Pancreas (tissue), 10 donors: ENCODE data around the gene TSHZ2. TPM values are rescaled to one million over a fixed set of nuclear protein-coding genes. Genes with fewer than 3 reads are reported as not detected.
A peak's percentile ranks its signal among the peaks of the same experiment; 100 is the strongest.

Source experiments
- ATAC-seq, 4 donors: fragments of 200-7000 bp; cut with Tn5 transposase; one replicate each; pipeline versions ENCODE4 v1.8.0 to v1.9.1; 2020; ENCODE audit warnings: mild to moderate bottlenecking in 4 of 4, moderate library complexity in 4 of 4
- DNase-seq, 6 donors: peaks; one replicate each; pipeline ENCODE4 v3.0.0-alpha.2; 2020
- FAIRE-seq: peaks from 2 replicates; lab custom pipeline; 2012; peaks lifted over from hg19 to GRCh38; lab: Jason Lieb, UNC
- H3K27ac ChIP-seq, 4 donors: fragments of 200-600 bp; sonication (generic); 1 replicate in 3 of 4; 2 replicates in 1 of 4; pipeline versions ENCODE4 v1.5.0 to v1.8.0; 2020
- H3K27me3 ChIP-seq, 4 donors: fragments of 200-600 bp; one replicate each; pipeline ENCODE4 v1.8.0; 2021
- H3K36me3 ChIP-seq, 3 donors: fragments of 200-600 bp; sonication (generic) in 1 of 3; one replicate each; pipeline versions ENCODE4 v1.5.0 to v1.8.0; 2020 to 2021
- H3K4me1 ChIP-seq, 3 donors: fragments of 200-600 bp; one replicate each; pipeline ENCODE4 v1.8.0; 2021
- H3K4me3 ChIP-seq, 4 donors: fragments of 200-600 bp; sonication (generic) in 2 of 4; one replicate each; pipeline versions ENCODE4 v1.5.0 to v1.8.0; 2020 to 2021
- H3K9me3 ChIP-seq, 4 donors: fragments of 200-600 bp; one replicate each; pipeline ENCODE4 v1.8.0; 2021
- CTCF ChIP-seq, 4 donors: fragments of 200-600 bp; sonication (generic) in 3 of 4; IDR thresholded peaks; one replicate each; pipeline versions ENCODE4 v1.5.0 to v1.8.0; 2021; ENCODE audit warnings: antibody characterized with exemption in 4 of 4
- WGBS, 2 donors: extraction: QIAGEN DNeasy Blood & Tissue Kit; methylation state at CpG; one replicate each; pipeline ENCODE4 v1.1.7; 2013; 5-methylcytosine and 5-hydroxymethylcytosine counted together
- intact Hi-C, 3 donors: fragments of 100-400 bp; cut with DNase I; formaldehyde crosslinking; loops; one replicate each; pipeline versions ENCODE4 v1.11.1 to v1.14.2; 2022
- polyA plus RNA-seq, 2 donors: library from polyadenylated mRNA; stranded (reverse); fragments of 200-250 nt; gene quantifications; one replicate each; pipeline ENCODE4 v1.2.3, GENCODE V29; 2013
- total RNA-seq, 6 donors: library from RNA; stranded (reverse); fragmentation: NEBNext Ultra II Directional in 4 of 6; extraction: Animal tissue kit (Norgen Biotek cat#: 25700) in 4 of 6; gene quantifications; one replicate each; pipeline versions ENCODE4 v1.2.1 to v1.2.4, GENCODE V29; 2021 to 2023
- donor health status: healthy with polysubstance abuse.
- donor health status: DM: no; HTN: no; CAD: no; lungs with moderate emphysema.
- donor health status: DM: no; HTN: no; CAD: no.
- donor health status: control.
- donor health status: control.
- donor health status: Bipolar disorder and iron deficiency.
- donor health status: DM: yes; HTN: yes; CAD: no.
- donor health status: DM: no; HTN: no; CAD: no.
- donor health status: DM: no; HTN: no; CAD: no.
- donor health status: DM: yes; HTN: yes; CAD: no.

Gene TSHZ2
- total and polyA plus RNA-seq, 8 donors: 2.2 to 23.5 (median 4.5) TPM

- 70 to 86% methylated on average over 7 of the region's 7 CpGs for WGBS, 2 donors
- no peaks in the 10 kb centered on the region for H3K27me3 ChIP-seq
- no peak for ATAC-seq
- FAIRE-seq: no peak
- no peak overlapping the region for H3K4me3 ChIP-seq
- no peak overlapping the region for H3K27ac ChIP-seq
- intact Hi-C loops: no loop called here
- no peak for DNase-seq
- H3K9me3 ChIP-seq: no peaks in the 10 kb centered on the region
- TF ChIP-seq CTCF (IDR thresholded peaks at IDR 0.05): no peak
- peaks cover 0 to 5% (median 0%) of the 10 kb centered on the region in 3 donors for H3K4me1 ChIP-seq
- H3K36me3 ChIP-seq: no peaks in the 10 kb centered on the region
These were observed 410.2 kb downstream of the TSHZ2 start for GRCh38 chr20:53382263-53382844.

- ATAC-seq (no peak), DNase-seq (no peak), FAIRE-seq (no peak)
- Histone ChIP-seq H3K27ac (peak overlapping the region in 1 of 4 donors; percentile 13), H3K27me3 (no peaks in the 10 kb centered on the region), H3K4me1 (peaks cover 0 to 5% (median 0%) of the 10 kb centered on the region in 3 donors), H3K4me3 (no peak overlapping the region), H3K9me3 (no peaks in the 10 kb centered on the region), H3K36me3 (no peaks in the 10 kb centered on the region)
- 67 to 71% methylated on average over 8 of the region's 8 CpGs for WGBS, 2 donors
- no peak for TF ChIP-seq CTCF (IDR thresholded peaks at IDR 0.05)
- intact Hi-C loops: no loop called here
These were observed 411.8 kb downstream of the TSHZ2 start for GRCh38 chr20:53383916-53384315.

- WGBS, 2 donors: 81% methylated on average over 3 of the region's 3 CpGs
- H3K9me3 ChIP-seq: no peaks in the 10 kb centered on the region
- H3K27ac ChIP-seq: no peak overlapping the region
- H3K4me1 ChIP-seq: peaks cover 0 to 5% (median 0%) of the 10 kb centered on the region in 3 donors
- no peak for DNase-seq
- H3K27me3 ChIP-seq: no peaks in the 10 kb centered on the region
- no peak overlapping the region for H3K4me3 ChIP-seq
- H3K36me3 ChIP-seq: no peaks in the 10 kb centered on the region
- intact Hi-C loops: no loop called here
- FAIRE-seq: no peak
- no peak for TF ChIP-seq CTCF (IDR thresholded peaks at IDR 0.05)
- ATAC-seq: no peak
These were observed 412.2 kb downstream of the TSHZ2 start for GRCh38 chr20:53384392-53384791.

- ATAC-seq (no peak), FAIRE-seq (no peak), DNase-seq (no peak)
- TF ChIP-seq CTCF (IDR thresholded peaks at IDR 0.05): no peak
- Histone ChIP-seq H3K4me1 (no peaks in the 10 kb centered on the region), H3K9me3 (no peaks in the 10 kb centered on the region), H3K36me3 (no peaks in the 10 kb centered on the region), H3K27ac (no peak overlapping the region), H3K27me3 (no peaks in the 10 kb centered on the region), H3K4me3 (no peak overlapping the region)
- 86 to 90% methylated on average over 14 of the region's 14 CpGs for WGBS, 2 donors
- intact Hi-C loops: no loop called here
These were observed 414.0 kb downstream of the TSHZ2 start for GRCh38 chr20:53385941-53386767.
